ENCODE results near the gene PLEKHM2.

The PLEKHM2 gene

DNA sequence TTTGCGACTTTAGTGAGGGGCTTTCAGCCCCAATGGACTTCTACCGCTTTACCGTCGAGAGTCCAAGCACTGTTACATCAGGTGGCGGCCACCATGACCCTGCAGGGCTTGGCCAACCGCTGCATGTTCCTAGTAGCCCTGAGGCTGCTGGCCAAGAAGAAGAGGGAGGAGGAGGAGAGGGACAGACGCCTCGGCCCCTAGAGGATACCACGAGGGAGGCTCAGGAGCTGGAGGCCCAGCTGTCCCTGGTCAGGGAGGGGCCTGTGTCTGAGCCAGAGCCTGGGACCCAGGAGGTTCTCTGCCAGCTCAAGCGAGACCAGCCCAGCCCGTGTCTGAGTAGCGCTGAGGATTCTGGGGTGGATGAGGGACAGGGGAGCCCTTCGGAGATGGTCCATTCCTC is 43.3 kb downstream of the PLEKHM2 start:
- TF ChIP-seq, protein P1, sequence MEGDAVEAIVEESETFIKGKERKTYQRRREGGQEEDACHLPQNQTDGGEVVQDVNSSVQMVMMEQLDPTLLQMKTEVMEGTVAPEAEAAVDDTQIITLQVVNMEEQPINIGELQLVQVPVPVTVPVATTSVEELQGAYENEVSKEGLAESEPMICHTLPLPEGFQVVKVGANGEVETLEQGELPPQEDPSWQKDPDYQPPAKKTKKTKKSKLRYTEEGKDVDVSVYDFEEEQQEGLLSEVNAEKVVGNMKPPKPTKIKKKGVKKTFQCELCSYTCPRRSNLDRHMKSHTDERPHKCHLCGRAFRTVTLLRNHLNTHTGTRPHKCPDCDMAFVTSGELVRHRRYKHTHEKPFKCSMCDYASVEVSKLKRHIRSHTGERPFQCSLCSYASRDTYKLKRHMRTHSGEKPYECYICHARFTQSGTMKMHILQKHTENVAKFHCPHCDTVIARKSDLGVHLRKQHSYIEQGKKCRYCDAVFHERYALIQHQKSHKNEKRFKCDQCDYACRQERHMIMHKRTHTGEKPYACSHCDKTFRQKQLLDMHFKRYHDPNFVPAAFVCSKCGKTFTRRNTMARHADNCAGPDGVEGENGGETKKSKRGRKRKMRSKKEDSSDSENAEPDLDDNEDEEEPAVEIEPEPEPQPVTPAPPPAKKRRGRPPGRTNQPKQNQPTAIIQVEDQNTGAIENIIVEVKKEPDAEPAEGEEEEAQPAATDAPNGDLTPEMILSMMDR (IDR thresholded peaks at IDR 0.05; ENCODE audit: low read length): no peak
- TF ChIP-seq EZH2 (optimal IDR thresholded peaks at IDR 0.05; ENCODE audit: low read depth, low read length) (no peak), EZH2phosphoT487 (IDR thresholded peaks at IDR 0.05; ENCODE audit: low read length) (no peak)
- Histone ChIP-seq H4K20me1 (ENCODE audit: insufficient read depth, low read length) (no peaks in the 10 kb centered on the region), H3K27me3 (replicated peaks; ENCODE audit: insufficient read depth, low read length) (no peaks in the 10 kb centered on the region), H3K36me3 (replicated peaks; ENCODE audit: insufficient read depth, low read length) (no peaks in the 10 kb centered on the region; the same call in 1 of the 2 replicates), H3F3A (ENCODE audit: insufficient read depth, low read length) (no peaks in the 10 kb centered on the region), H3K9me3 (replicated peaks; ENCODE audit: insufficient read depth, low read length) (no peaks in the 10 kb centered on the region), H2AFZ (ENCODE audit: low read length) (no peak overlapping the region), H3K4me3 (ENCODE audit: low read length) (no peak overlapping the region), H3K79me2 (ENCODE audit: low read length) (no peaks in the 10 kb centered on the region), H3K9ac (ENCODE audit: low read length) (no peak overlapping the region), H3K4me1 (ENCODE audit: low read length) (no peaks in the 10 kb centered on the region), H3K27ac (ENCODE audit: low read length) (no peak overlapping the region), H3K4me2 (ENCODE audit: low read depth, low read length) (no peak overlapping the region), H3K9me2 (replicated peaks; ENCODE audit: insufficient read depth, low read length) (no peaks in the 10 kb centered on the region)
- no peak for DNase-seq

DNA sequence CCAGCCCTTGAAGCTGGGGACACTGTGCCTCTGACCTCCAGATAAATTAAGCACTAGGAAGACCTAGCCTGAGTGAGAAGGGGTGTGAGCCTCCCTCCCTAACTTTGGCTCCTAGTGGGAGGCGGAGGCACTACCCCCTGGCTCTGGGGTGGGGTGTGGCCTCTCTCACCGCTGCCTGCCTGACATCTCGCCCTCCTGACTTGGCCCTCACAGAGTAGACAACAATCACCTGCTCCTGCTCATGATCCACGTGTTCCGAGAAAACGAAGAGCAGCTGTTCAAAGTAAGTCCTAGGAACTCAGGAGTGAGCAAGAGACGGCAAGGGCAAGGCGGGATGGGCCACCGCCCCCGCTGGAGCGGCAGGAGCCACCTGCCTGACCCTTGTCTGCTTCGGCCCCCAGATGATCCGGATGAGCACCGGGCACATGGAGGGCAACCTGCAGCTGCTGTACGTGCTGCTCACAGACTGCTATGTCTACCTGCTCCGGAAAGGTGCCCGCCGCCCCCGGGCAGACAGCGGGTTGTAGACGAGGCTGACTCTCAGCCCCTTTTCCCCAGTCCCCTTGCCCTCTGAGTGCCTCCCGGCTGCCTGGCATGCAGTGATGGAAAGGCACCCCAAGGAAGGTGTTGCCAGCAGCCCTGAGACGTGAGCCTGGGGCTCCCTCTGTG is 43.9 kb downstream of the PLEKHM2 start:
- Histone ChIP-seq H4K20me1 (ENCODE audit: insufficient read depth, low read length) (no peaks in the 10 kb centered on the region), H3K4me1 (ENCODE audit: low read length) (no peaks in the 10 kb centered on the region), H3K4me2 (ENCODE audit: low read depth, low read length) (no peak overlapping the region), H2AFZ (ENCODE audit: low read length) (no peak overlapping the region), H3K9ac (ENCODE audit: low read length) (no peak overlapping the region), H3K9me3 (replicated peaks; ENCODE audit: insufficient read depth, low read length) (no peaks in the 10 kb centered on the region), H3K27ac (ENCODE audit: low read length) (no peak overlapping the region), H3K79me2 (ENCODE audit: low read length) (no peaks in the 10 kb centered on the region), H3K9me2 (replicated peaks; ENCODE audit: insufficient read depth, low read length) (no peaks in the 10 kb centered on the region), H3K36me3 (replicated peaks; ENCODE audit: insufficient read depth, low read length) (no peaks in the 10 kb centered on the region; the same call in 1 of the 2 replicates), H3K27me3 (replicated peaks; ENCODE audit: insufficient read depth, low read length) (no peaks in the 10 kb centered on the region), H3F3A (ENCODE audit: insufficient read depth, low read length) (no peaks in the 10 kb centered on the region), H3K4me3 (ENCODE audit: low read length) (no peak overlapping the region)
- TF ChIP-seq, protein P1 (IDR thresholded peaks at IDR 0.05; ENCODE audit: low read length): no peak
- DNase-seq: no peak

DNA sequence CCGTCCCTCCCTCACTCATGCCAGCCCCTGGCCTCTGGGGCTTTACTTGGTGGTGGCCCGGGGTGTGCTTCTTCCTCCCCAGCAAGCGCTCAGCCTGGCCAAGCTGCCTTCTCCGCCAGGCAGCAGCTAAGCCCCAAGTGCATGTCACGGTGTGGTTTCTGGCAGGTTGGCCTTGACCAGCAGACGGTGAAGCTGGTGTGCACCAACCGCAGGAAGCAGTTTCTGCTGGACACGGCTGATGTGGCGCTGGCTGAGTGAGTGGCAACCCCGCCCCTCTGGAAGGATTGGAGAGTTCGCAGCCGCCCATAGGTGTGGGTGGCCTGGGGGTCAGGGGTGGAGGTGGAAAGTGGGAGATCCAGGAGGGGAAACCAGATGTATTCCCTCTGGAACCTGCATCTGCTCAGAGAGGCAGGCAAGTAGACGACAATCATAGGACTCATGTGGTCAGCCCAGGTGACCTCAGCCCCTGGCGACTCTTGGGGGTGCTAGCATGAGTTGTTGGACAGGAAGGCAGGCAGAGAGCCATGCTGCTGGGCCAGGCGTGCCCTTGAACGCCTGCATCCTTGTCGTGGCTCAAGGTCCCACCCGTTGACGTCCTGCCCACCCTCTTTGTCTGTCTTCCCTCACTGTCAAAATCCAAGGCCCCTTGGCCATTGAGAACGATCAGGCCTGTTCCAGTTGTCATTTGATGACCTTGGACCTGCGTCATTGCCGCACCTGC is 45.0 kb downstream of the PLEKHM2 start:
- Histone ChIP-seq H3K4me1 (ENCODE audit: low read length) (no peaks in the 10 kb centered on the region), H3K9ac (ENCODE audit: low read length) (no peak overlapping the region), H3K27me3 (replicated peaks; ENCODE audit: insufficient read depth, low read length) (no peaks in the 10 kb centered on the region), H3K9me2 (replicated peaks; ENCODE audit: insufficient read depth, low read length) (no peaks in the 10 kb centered on the region), H3K79me2 (ENCODE audit: low read length) (no peaks in the 10 kb centered on the region), H2AFZ (ENCODE audit: low read length) (no peak overlapping the region), H3K9me3 (replicated peaks; ENCODE audit: insufficient read depth, low read length) (no peaks in the 10 kb centered on the region), H3F3A (ENCODE audit: insufficient read depth, low read length) (no peaks in the 10 kb centered on the region), H4K20me1 (ENCODE audit: insufficient read depth, low read length) (no peaks in the 10 kb centered on the region), H3K4me3 (ENCODE audit: low read length) (no peak overlapping the region), H3K4me2 (ENCODE audit: low read depth, low read length) (no peak overlapping the region), H3K36me3 (replicated peaks; ENCODE audit: insufficient read depth, low read length) (no peaks in the 10 kb centered on the region; the same call in 1 of the 2 replicates), H3K27ac (ENCODE audit: low read length) (no peak overlapping the region)
- TF ChIP-seq, protein P1 (IDR thresholded peaks at IDR 0.05; ENCODE audit: low read length): no peak
- no peak for TF ChIP-seq EZH2 (optimal IDR thresholded peaks at IDR 0.05; ENCODE audit: low read depth, low read length)
- no peak for TF ChIP-seq EZH2phosphoT487 (IDR thresholded peaks at IDR 0.05; ENCODE audit: low read length)
- DNase-seq: no peak

Data from MM.1S (cell line).